NCI-H1694 treated with DMSO at 0.1 percent for 48 hours (cell line): ENCODE data around the gene UBE2D3.
"Not testable (repeated sequence)": the region's sequence is repeated elsewhere in the genome, so short reads cannot be mapped to it uniquely, and the experiment has no call there.

Experiments used
- DNase-seq: peaks from one replicate; lab custom pipeline; 2025; lab: John Stamatoyannopoulos, UW

The UBE2D3 gene

GRCh38 chr4:102829803-102830202 lies 2.5 kb upstream of the UBE2D3 start:
- DNase-seq = no peak

DNA sequence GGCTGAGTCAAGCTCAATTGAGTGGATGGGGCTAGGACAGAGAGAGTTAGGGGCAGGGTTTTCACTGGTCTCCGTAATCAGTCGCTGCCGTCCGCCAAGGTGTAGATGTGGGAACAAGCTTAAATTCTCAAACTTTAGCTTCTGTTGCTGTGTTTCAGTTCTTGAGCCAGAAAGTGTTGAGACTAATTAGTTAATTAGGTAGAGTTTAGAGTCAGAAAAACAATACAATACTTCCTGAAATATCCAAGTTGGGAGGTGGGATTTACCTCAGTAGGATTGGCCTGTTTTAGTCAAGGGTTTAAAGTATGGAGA lies 1.1 kb upstream of the UBE2D3 start:
- DNase-seq = peak; percentile 44

DNA sequence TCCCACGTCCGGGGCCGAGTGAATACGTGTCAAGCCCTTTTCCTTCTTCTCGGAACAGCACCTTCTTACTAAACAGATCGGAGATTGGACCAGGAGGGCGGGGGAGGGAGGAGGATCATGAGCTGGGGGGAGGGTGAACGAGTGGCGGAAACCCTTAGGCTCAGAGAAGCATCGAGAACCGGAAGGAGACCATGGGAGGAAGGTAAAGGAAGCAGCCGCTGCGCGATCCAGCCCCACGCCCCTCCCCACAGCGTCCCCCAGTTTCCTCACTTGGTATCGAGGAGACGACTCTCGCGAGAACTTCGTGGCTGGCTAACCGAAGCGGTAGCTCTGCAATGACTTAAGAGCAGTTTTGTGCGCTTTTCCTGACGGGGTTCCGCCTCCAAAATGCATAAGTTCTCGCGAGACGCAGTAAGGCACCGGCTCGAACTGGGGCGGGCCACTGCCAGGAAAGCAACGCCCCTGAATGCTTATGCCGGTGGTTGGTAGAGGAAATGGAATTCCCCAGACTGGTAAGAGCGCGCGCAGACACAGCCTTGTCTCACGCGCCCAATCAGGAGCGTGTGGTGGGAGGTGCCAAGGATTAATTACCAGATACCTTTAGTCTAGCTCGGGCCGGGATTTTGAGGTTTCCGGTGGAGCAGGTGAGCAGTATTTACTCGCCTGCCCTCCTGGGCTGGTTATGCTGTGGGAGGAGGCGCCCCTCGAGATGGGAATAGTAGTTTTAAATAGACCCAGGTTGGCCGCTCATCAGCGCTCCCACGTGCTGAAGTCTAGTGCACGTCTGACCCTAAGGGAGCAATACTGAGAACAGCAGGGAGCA lies 534 bp upstream of the UBE2D3 start:
- peak; percentile 99 for DNase-seq

GRCh38 chr4:102826105-102826889 lies 1.1 kb downstream of the UBE2D3 start:
- DNase-seq = no peak

DNA sequence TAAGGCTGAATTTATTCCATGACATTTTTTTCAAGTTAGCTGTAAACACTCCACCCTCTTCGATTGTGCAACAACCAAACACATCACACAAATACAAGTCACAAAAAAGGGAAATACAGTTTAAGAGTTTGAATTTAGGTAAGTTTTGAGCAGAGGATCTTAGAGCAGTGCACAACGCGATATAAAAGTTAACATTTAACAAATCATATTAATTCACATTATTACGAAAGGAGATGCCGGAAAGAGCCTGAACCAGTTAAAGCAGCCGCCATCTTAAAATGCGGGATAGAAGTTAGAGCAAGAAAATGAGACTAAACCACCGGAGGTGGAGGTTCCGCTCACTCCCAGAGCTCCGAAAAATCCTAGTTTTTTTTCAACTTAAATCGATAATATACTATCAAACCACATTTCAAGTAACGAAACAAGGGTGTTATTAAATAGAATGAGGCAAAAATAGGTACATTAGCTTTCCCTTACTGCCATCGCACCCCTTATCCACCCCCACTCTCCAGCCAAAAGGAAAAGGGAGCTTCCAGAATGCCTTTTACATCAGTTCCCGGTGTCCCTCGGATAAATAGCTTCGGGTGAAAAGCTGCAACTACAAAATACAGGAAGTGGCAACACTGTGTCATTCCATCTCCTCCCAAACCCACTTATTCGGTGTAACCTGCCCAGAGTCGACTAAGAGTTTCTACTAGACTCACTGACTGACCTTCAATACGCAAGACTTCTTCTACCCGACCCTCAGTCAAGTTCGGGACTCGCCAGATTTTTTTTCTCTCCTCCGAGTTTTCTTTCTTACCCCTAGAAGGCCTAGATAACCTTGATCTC lies 1.9 kb downstream of the UBE2D3 start:
- peak; percentile 28 for DNase-seq

- DNase-seq = no peak
These were observed 3.0 kb downstream of the UBE2D3 start for GRCh38 chr4:102824398-102824797.

- no peak for DNase-seq
These were observed 3.5 kb downstream of the UBE2D3 start for GRCh38 chr4:102823897-102824296.

GRCh38 chr4:102823464-102823863 lies 3.9 kb downstream of the UBE2D3 start:
- no peak for DNase-seq

- DNase-seq = no peak
These were observed 7.6 kb downstream of the UBE2D3 start for GRCh38 chr4:102819588-102820365.

- not testable (repeated sequence) for DNase-seq
These were observed 8.3 kb downstream of the UBE2D3 start for GRCh38 chr4:102819100-102819499.

- DNase-seq = no peak
These were observed 9.6 kb downstream of the UBE2D3 start for GRCh38 chr4:102817613-102818268.

DNA sequence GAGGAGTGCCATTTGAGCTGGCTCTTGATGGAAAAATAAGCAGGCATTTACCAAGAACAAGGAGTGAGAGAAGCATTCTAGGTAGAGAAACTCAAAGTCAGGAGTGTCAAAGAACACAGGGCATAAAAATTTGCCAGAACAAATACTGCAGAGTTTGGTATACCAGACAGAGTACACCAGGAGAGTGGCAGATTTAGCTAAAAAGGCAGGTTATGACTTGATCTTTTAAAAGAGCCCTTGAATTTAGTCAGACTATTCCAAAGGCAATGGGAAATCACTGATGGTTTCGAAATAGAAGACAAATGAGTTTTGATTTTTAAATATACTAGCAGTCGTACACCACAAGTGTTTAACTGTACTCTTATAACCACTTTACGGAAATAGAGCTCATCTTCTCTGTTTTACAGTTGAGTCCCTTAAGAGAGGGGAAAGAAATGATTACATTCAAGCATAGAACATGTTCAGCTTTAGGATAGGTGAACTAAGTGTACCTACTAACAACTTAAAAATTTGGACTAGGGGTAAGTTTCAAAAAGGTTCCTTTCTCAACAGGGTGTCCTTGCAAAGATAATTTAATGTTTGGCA lies 10.2 kb downstream of the UBE2D3 start:
- no peak for DNase-seq

DNA sequence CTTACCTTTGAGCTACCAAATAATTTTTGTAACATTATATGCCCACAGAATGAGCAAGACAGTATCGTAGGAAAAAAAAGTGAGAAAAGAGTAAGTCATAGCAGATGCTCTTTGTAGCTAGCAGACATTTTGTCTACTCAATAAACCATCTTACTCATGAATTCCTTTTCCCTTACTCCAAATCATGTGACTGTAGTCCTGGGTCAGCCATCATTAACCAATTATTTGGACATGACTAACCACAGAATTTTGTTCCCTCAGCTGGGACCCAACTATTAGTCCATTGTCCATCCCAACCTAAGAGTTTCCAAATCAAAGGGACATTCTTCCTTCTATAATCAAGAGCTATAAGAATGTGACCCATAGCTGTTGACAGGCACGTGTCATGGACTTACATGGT lies 11.4 kb downstream of the UBE2D3 start:
- DNase-seq = no peak

- DNase-seq = no peak
These were observed 17.7 kb downstream of the UBE2D3 start for GRCh38 chr4:102809691-102810090.

DNA sequence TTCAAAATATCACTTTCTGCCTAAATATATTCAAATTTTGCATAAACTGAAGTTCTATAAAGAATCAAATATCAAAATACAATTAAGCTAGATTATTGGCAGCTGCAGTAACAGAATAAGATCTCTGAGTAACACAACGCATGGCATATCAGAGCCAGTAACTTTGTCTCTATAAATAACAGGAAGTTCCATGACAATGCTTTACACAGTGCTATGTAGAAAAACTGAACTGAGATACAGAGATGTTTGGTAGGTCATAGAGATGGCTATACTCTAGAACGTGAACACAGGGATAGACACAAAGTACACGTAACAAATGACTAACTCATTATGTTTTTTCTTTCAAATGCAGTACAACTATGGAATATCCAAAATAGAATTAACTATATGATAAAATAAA lies 18.2 kb downstream of the UBE2D3 start:
- DNase-seq = no peak

DNA sequence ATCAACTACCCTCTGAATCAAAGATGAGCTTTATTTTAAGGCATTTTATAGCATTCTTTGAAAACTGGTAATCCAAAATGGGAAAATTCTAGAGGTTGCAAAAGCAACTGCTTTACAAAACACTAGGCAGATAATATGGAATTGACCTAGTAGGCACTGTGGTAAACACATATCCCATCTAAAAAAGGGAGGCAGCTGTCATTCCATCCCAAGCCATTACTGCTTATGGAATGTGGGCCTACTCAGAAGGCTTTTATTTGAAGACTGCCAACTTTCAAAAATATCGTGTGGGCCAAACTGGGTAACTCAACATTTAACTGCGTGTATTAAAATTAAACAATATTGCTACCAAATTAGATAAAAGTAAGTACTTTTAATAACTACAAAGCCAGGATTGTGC lies 19.3 kb downstream of the UBE2D3 start:
- DNase-seq = no peak

DNA sequence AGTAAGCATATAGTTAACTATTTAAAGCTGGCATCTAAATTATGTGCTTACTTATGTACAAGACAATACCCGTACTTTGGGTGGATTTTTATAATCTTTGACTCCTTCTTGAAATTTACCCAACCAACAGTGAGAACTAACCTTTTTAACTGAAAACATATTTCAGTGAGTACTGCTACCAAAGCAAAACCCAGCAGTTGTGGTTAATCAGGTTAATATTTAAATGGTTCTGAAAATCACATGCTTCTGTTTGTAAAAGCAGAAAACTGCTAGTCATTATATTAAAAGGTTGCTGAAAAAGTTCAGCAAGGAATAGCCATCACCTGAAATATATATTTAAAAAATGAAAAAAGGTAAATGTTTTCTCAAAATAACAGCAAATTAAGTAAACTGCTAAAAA lies 20.0 kb downstream of the UBE2D3 start:
- DNase-seq = no peak

GRCh38 chr4:102799816-102800215 lies 27.5 kb downstream of the UBE2D3 start:
- no peak for DNase-seq

- no peak for DNase-seq
These were observed 32.4 kb downstream of the UBE2D3 start for GRCh38 chr4:102794999-102795398.

- DNase-seq = no peak
These were observed 34.9 kb downstream of the UBE2D3 start for GRCh38 chr4:102792361-102792936.
